GM18517 (cell line): ENCODE results near the gene AXIN2.
"Not testable (repeated sequence)": the region's sequence is repeated elsewhere in the genome, so short reads cannot be mapped to it uniquely, and the experiment has no call there.

ENCODE experiments used
- ATAC-seq: cut with Tn5 transposase; IDR thresholded peaks from one replicate; pipeline ENCODE4 v1.9.1; 2021; ENCODE audit warnings: mild to moderate bottlenecking, moderate library complexity; ENCODE audit not compliant: unreplicated experiment

Gene AXIN2

DNA sequence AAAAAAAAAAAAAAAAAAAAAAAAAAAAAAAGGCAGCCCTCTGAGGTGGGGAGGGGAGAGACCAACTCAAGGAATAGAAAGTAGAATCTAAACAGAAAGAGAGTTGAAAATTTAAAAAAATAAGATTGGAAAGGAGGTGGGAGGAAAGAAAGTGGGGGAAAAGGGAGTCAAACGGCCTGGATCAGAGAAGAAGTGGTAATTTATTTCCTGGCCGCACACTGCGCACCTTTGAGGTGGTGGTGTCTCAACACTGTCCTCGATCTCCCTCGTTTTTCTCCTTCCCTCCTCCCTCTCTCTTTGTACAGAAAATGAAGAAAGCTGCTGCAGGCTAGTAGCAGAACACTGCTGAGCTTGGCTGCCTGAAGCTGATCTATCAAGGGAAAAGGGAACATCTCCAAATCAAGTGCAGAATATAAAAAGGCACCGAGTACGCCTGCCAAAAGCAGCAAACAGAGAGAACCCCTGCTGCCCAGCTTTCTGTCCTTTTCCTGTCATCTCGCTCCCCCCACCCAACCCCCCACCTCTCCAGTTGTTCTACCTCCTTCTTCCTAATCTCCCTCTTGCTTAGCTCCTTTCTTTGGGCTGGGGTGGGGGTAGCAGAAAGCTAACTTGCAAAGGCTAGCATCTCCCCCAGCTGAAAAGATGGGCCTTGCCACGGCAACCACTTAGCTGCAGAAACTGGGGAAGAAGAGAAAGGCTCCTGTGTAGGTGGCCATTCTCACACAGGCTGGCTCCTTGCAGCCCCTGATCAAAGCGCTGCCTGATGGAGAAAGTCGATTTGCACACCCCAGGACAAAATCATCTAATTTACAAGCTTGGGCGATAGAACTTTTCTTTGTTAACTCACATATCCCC, 22.5 kb downstream of the AXIN2 start:
- ATAC-seq = no peak

DNA sequence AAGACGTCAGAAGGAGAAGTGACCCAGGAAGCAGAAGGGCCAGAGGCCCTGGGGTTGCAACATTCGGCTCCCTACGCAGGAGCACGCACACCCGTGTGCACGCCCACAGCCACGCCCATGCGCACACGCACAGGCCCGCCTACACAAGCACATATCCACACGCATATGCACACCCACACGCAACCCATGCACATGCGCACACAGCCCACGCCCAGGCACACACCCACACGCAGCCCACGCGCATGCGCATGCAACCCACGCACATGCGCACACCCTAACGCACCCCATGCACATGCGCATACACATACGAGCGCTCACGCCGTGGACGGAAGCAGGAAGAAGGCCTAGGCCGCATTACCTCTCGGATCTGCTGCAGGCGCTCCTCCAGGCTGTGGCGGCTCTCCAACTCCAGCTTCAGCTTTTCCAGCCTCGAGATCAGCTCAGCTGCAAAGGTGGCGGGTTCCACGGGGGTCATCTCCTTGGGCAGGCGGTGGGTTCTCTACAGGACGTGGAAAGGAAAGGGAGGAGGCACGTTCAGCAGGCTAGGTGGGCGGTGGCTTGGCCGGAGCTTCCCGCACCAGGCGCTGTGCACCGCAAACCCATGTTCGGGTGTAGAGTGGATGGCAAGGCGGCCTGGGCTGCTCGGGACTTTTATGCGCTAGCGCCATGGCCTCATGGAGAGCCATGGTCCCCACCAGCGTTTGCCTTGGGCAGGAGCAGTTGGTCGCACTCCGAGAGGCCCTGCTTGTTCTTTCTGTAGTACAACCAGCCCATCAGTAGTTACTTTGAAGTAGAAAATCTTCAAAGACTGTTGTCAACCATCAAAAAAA, 23.4 kb downstream of the AXIN2 start:
- ATAC-seq = no peak

DNA sequence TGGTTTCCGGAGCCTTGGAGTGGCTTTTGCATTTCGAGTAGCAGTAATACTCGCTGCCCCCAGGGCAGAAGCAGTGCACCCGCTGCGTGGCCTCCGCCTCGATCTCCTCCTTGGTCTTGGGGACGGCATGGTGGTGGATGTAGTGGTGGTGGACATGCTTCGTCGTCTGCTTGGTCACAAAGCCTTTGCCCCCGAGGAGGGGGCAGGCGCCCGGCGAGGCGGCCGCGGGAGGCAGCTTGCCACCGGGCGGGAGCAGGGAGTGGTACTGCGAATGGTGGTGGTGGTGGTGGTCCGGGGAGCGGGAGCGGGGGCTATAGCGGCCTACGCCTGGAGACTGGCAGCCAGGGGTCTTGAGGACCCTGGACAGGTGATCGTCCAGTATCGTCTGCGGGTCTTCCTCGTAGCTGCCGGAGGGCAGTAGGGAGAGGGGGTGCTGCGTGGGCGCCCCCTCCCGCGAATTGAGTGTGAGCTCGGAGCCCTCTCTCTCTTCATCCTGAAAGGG, 24.1 kb downstream of the AXIN2 start:
- ATAC-seq = no peak

DNA sequence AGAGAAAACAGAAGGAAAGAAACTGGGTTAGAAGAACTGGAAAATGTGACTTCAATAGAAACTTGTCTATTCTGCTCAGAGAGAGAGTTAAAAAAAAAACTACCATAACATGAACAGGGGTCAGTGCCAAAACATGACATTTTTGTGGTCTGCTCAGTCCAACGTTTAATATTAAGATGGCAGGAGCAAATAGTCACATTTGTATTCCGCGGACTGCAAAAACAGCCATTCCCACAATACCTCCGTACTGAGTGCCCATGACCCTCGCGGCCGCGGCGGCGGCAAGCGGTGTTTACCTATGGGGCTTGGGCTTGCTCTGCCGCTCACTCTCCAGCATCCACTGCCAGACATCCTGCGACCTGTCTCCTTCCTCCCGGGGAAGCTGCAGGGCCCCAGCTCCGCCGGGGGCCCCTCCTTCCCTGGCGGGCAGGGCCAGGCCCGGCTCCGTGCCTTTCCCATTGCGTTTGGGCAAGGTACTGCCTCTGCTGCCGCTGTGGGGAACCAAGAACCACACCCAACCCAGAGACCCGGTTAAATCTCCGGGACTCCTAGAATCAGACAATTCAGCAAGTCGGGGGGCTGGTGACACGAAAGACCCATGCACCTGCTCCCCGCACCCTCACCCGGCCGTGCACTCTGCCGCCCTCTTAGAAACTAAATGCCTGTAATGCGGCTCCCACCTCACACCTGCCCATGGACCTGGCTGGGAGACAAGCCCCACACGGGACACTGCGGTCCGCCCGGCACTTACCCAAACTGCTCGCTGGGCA, 24.7 kb downstream of the AXIN2 start:
- ATAC-seq = no peak

DNA sequence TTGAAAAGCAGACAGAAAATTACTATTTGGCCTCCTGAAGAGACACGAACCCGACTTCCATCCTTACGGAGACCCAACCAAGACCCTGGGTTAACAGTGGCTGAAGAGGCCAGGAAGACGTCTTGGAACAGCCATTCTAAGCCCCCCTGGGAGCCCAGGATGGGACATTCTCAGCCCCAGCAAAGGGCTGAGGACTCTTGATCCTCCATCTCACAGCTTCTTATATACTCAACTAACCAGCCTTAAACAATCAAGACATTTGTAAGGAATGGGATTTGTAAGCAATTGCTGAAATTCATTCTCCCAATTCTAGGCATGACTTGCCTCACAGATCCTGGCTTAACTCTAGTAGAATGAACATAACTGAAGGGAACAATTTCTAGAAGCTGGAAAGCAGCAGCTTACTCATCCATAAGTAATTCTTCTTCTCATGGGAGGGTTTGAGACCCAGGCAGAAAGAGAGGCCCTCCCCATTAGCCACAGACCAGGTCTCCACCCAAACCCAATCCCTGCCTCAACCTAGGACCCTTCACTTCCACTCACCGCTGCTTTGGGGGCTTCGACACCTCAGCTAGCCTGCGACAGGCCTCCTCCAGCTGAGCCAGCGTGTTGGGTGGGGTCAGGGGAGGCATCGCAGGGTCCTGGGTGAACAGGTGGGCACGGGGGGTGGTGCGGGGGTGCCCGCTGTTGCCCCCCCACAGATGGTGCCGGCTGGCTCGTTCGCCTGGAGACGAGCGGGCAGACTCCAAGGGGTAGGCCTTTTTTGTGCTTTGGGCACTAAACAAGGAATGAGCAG, 25.5 kb downstream of the AXIN2 start:
- no peak for ATAC-seq

DNA sequence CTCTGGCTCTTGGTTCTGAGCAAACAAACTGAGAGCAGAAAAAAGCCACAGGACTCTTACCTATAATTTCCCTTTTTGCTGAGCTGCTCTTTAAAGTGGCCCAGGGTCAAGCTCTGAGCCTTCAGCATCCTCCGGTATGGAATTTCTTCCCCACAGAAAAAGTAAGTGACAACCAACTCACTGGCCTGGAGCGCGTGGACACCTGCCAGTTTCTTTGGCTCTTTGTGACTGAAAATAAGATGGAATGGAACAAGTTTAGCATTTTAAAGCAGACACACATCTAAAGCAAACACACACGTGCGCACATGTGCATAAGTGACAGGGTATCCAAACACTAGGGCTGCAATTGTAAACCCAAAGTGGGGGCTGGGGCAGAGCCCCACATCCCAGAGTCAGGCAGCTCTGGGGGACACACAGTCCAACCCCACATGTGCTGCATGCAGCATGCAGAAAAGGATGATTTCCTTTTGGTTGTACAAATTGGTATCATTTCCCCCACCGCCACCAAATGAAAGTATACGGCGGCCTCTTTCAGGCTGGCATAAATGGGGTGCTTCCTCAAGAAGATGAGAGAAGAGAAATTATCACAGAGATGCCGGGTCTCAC, 27.5 kb downstream of the AXIN2 start:
- ATAC-seq = no peak

DNA sequence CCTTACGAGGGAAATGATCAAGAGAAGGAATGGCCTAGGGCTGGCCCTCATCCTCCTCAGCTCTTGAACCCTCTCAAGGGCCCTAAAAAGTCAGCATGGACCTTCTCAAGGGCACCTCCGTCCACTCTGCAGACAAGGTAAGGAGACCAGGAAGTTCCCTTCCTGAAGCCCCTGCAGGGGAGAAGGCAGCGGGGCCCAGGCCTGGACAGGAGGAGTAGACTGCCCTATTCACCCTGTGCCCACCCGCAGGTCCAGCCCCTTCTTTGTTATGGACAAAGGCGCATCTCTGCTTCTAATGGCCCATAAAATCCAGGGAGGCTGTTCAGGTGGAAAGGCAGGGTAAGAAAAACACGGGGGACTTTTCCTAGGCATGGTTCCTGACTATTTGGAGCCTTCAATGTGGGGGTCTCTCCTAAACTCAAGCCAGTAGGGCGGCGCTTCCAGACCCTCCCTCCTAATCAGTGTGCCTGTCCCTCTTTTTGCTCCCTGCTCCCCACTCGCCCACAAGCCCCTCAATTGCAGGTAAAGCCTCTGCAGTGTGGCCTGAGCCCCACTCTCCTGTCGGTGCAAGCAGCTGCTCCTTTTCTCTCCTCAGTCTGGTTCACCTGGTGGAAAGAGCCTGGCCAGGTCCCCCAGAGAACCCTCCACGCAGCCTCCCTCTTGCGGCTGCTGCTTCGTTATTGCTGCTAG, 28.2 kb downstream of the AXIN2 start:
- ATAC-seq = no peak

DNA sequence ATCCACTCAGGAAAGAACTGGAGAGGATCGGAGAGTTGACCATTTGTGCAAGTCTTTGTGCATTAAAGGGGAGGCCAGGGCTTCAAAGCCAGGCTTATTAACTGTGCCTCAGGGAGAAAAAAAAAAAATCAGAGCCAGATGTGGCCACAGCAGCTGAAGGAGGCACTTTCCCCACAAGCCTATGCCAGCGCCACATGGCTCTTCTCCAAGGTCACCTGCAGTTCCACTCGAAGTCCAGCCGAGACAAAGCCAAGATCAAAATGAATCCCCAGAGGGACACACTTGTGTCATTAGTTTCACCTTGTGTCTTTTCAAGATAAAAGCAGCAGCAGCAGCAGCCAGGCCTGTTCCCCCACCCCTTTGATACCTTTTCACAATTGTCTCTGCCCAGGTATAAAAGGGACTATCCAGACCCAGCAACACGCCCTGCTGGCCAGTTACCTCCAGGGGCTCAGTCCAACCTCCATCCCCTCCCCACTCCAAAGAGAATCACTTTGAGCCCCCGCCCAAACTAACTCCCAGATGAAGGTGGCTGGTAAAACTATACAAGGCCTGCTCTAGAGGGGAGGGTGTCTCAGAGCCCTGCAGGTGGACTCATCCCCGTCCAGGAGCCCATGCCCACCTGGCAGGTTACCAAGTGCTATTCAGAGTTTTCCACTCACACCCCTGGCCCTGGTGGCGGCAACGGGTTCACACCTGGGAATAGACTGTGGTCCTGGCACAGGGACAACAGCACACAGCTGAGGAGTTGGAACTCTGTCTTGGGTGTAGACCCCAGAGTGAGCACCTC, 29.2 kb downstream of the AXIN2 start:
- no peak for ATAC-seq

DNA sequence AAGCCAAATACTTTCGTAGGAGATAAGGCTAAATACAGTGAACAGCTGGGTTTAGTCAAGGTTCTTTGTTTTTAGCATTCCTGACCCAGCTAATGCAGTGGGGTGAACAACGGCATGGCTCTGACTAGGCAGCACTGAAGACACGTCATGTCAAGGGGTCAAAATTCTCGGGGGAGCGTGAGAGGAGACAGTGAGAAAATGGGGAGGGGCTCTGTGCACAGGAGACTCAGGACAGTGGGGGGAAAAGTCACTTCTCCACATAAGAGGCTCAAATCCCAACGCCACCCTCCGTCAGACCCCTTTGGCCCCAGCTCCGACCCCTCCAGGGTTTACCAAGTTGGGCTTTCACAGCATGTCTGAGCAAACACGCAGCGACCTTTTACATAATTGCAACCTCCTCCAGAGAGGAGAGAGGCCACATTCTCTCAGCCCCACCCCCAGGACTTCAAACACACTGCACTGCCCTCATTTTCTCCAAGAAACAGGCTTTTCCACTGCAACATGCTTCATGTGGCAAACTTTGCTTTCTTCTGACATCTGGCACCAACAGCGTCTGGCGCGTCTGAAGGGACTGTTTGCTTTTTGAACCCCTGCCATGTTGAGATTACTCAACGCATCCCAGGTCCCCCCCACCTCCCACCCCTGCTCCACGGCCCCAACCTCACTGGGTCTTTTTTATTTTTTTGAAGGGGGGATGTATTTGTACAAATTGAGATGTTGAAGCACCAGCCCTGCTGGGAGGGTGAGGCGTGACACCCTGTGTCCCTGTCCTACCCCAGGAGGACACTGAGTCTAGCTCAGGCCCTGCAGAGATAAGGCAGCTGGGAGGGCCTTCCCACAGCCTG, 30.0 kb downstream of the AXIN2 start:
- ATAC-seq = no peak

DNA sequence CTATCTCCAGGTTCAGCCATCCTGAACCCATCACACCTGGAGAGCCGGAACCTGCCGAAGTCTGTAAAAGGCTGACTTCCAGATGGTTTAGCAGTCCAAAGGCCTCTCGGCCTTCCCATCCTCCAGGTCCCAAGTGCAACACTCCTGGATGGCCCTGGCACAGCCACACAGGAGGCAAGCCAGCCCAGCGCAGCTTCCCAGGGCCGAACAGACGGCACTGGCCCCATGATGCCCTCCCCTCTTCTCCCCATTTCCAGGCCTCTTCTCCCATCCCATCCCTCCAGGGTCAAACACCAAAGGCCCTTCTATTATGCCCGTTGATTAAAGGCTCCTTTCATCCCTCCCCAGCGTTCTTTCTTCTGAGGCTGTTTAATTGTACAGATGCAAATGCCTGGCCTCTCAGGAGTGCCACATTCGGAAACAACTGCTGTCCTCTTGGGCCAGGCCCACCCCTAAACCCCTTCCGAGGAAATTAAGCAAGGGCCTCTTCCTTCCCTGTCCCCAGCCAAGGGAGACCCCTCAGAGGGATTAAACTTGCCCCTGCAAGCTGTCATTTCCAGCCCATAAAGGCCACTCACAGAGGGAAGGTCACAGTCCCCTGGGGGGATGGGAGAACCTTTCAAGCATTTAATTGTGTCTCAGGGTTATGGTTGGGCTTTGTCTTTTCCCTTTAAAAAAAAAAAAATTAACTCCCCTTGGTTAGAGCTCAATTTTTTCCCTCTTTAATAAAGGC, 30.8 kb downstream of the AXIN2 start:
- no peak for ATAC-seq

DNA sequence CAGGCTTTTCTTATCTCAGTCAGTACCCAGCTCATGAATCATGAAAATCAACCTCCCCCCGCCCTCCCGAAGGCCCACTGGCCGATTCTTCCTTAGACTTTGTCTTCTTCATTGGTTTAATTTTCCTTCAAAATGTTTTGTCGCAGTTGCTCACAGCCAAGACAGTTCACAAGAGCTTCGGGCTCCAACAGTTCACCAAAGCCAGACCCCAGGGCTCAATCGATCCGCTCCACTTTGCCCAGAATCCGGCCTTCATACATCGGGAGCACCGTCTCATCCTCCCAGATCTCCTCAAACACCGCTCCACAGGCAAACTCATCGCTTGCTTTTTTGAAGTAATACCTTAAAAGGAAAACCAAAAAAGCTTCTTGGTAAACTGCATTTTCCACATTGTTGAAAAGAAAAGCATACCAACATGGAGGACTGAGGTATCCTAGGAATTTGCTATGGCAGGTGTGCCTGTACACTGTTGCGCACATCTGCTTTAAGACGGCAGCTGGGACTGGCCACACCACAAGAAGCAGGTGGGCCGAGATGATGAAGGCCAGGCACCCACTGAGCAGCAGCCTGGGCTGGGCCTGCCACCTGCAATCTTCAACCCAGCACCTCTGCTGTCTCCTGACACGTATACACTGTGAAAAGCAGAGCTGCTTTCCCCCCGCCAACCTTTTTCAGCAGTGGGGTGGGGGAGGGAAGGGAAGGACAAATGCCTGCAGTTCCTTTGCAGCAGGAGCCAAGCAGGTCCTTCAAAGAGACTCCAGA, 31.5 kb downstream of the AXIN2 start:
- no peak for ATAC-seq

DNA sequence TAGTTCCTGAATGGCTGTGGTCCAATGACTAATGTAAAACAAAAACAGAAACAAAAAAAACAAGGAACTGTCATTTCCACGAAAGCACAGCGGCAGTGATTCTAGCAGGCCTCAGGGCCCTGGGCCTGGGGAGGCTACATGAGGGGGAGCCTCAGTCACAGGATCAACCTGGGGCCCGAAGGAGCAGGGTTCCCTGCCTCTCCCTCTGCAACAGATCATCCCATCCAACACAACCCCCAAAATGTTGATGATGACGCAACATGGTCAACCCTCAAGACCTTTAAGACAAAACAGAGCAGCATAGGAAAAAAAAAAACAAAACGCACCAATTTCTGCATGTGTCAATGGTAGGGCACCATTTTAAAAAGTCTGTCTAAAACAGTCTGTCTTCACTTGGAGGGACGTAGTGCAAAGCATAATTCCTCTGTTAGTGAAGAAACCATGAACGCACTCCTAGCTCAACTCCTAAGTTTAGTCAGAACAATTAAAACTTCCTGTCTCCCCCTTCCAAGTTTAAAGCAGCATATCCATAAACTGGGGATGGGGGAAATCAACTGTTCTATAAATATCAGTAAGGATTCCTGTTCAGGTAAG, 32.3 kb downstream of the AXIN2 start:
- ATAC-seq = no peak

DNA sequence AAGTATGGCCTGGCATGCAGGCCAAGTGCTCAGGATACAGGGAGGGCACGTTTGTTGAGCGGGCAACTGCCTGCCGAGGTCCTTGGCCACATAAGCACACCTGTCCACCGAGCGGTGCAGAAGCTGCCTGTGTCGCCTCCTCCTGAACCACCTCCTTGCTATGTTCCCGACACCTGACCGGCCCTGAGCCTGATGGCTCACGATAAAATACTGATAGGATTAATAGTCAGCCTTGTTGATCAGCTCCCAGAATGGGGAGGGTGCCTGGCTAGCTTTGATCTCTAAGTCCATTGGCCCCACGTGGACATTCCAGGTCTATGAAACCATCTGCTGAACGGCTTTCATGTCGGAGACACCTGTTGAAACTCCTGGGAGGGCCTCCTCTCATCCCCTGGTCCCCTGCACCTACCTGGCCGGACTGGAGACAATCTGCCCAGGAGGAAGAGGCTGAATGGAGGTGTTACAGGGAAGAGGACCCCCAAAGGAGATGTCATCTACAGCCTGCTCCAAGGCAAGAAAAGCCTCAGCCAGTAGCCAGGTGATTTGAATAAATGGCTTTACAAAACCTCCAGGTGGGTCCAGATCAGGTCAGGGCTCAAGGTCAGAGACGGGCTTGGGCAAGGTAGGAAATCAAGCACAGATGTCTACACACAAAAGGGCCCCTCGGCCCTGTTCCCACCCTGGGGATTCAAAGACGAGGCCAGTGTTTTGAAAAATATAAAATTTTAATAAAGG, 33.4 kb downstream of the AXIN2 start:
- no peak for ATAC-seq

DNA sequence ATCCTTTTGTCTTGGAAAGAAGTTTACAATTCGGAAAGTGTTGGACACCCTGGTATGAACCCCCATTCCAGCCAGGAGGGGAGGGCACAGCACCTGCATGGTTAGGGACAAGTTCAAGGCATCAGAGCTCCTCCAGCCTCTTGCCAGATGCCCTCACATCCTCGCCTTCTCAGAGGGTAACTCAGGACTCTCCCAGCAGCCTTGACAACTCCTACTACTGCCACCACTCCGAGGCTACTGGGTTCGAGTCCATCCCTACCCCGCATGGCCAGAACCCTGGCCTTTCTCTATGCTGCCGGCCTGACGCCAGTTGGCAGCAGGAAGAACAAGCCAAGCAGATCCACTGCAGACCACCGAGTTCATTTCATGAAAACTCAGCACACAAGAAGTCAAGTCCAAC, 34.1 kb downstream of the AXIN2 start:
- ATAC-seq = no peak

DNA sequence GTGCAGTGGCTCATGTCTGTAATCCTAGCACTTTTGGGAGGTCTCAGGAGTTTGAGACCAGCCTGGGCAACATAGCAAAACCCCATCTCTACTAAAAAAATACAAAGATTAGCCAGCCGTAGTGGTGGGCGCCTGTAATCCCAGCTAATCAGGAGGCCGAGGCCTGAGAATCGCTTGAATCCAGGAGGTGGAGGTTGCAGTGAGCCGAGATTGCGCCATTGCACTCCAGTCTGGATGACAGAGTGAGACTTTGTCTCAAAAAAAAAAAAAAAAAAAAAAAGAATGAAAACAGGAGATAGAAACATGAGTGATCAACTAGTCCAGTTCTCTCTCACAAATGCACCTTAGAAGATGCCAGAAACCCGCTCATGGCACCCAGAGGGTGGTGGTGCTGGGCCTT, 34.6 kb downstream of the AXIN2 start:
- ATAC-seq = not testable (repeated sequence)
